Measurements from ENCODE around the gene DIPK1C.

DNA sequence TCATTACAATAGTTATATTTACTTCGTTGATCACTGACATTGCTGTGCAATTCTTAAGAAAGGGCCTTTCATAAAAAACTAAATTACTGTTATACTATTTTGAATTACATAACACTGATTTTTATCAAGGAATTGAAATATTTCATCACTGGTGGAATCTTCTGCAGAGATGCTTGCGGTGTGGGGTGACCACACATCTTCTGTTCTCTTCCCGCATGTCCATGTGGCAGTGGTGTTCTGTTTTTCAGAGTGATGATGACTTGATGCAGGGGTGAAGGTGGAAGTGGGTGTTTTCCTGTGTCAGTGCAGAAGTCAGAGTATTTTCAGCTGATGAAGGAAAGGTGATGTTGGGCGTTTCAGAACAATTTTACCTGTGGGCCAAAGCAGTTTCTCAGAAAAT is 46.0 kb upstream of the DIPK1C start:
- TF ChIP-seq, protein P1, sequence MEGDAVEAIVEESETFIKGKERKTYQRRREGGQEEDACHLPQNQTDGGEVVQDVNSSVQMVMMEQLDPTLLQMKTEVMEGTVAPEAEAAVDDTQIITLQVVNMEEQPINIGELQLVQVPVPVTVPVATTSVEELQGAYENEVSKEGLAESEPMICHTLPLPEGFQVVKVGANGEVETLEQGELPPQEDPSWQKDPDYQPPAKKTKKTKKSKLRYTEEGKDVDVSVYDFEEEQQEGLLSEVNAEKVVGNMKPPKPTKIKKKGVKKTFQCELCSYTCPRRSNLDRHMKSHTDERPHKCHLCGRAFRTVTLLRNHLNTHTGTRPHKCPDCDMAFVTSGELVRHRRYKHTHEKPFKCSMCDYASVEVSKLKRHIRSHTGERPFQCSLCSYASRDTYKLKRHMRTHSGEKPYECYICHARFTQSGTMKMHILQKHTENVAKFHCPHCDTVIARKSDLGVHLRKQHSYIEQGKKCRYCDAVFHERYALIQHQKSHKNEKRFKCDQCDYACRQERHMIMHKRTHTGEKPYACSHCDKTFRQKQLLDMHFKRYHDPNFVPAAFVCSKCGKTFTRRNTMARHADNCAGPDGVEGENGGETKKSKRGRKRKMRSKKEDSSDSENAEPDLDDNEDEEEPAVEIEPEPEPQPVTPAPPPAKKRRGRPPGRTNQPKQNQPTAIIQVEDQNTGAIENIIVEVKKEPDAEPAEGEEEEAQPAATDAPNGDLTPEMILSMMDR (IDR thresholded peaks at IDR 0.05), result no peak
- TF ChIP-seq POLR2A (IDR thresholded peaks at IDR 0.05), result no peak
- no peak for TF ChIP-seq POLR2AphosphoS5 (IDR thresholded peaks at IDR 0.05)
- no peak for TF ChIP-seq EP300 (IDR thresholded peaks at IDR 0.05)

Data from gastroesophageal sphincter (tissue), 3 donors.